ENCODE measurements around the gene LRP1.

LRP1 gene

DNA sequence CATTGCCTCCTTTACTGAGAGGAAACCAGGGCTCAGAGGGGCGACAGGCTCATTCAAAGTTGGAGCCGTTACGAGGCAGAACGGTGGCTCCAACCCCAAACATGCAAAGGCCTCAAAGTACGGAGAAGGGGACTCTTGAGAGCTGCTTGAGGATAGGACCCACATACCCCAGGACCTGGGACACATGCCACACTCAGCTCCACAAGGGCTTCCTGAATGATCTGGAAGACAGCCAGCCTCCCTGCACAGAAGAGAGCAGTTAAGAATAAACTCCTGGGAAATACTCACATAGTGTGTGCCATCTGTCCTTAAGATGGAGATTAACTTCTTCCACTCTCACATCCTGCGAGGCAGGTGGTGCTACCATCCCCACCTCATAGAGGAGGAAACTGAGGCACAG, 61.8 kb downstream of the LRP1 start:
- Histone ChIP-seq H3K4me1 (ENCODE audit: insufficient read depth, low read length, poor library complexity, severe bottlenecking) (peaks cover 2% of the 10 kb centered on the region), H2AFZ (ENCODE audit: low read length) (no peak overlapping the region), H3K79me2 (ENCODE audit: insufficient read depth, low read length) (no peaks in the 10 kb centered on the region), H3K9me3 (ENCODE audit: insufficient read depth, low read depth, low read length) (no peaks in the 10 kb centered on the region), H3K4me2 (ENCODE audit: low read depth, low read length, poor library complexity, severe bottlenecking) (no peak overlapping the region), H3F3A (ENCODE audit: low read depth) (no peaks in the 10 kb centered on the region), H3K27me3 (ENCODE audit: insufficient read depth, low read length, poor library complexity, severe bottlenecking) (no peaks in the 10 kb centered on the region), H3K36me3 (ENCODE audit: insufficient read depth, low read length) (no peaks in the 10 kb centered on the region; the same call in 1 of the 2 replicates), H3K4me3 (ENCODE audit: low read length, poor library complexity, severe bottlenecking) (no peak overlapping the region), H3K9me2 (replicated peaks; ENCODE audit: low read depth, low read length) (no peaks in the 10 kb centered on the region), H4K20me1 (ENCODE audit: insufficient read depth, low read length, poor library complexity, severe bottlenecking) (no peaks in the 10 kb centered on the region), H3K9ac (ENCODE audit: low read depth, low read length, poor library complexity, severe bottlenecking) (no peak overlapping the region)
- TF ChIP-seq CTCF (conservative IDR thresholded peaks at IDR 0.05; ENCODE audit: low read length) (no peak), EZH2phosphoT487 (IDR thresholded peaks at IDR 0.05; ENCODE audit: borderline replicate concordance) (no peak)

- H3K27me3 ChIP-seq (ENCODE audit: insufficient read depth, low read length, poor library complexity, severe bottlenecking): no peaks in the 10 kb centered on the region
- TF ChIP-seq CTCF (conservative IDR thresholded peaks at IDR 0.05; ENCODE audit: low read length) (no peak), EZH2phosphoT487 (IDR thresholded peaks at IDR 0.05; ENCODE audit: borderline replicate concordance) (no peak)
These were observed 62.5 kb downstream of the LRP1 start for GRCh38 chr12:57190821-57191220.

GRCh38 chr12:57191410-57191809, 63.1 kb downstream of the LRP1 start:
- no peaks in the 10 kb centered on the region for H3K27me3 ChIP-seq (ENCODE audit: insufficient read depth, low read length, poor library complexity, severe bottlenecking)
- H4K20me1 ChIP-seq (ENCODE audit: insufficient read depth, low read length, poor library complexity, severe bottlenecking): no peaks in the 10 kb centered on the region
- no peak overlapping the region for H3K9ac ChIP-seq (ENCODE audit: low read depth, low read length, poor library complexity, severe bottlenecking)
- no peak overlapping the region for H2AFZ ChIP-seq (ENCODE audit: low read length)
- no peak for TF ChIP-seq CTCF (conservative IDR thresholded peaks at IDR 0.05; ENCODE audit: low read length)
- no peak for TF ChIP-seq EZH2phosphoT487 (IDR thresholded peaks at IDR 0.05; ENCODE audit: borderline replicate concordance)
- H3K79me2 ChIP-seq (ENCODE audit: insufficient read depth, low read length): no peaks in the 10 kb centered on the region
- no peaks in the 10 kb centered on the region for H3K9me2 ChIP-seq (replicated peaks; ENCODE audit: low read depth, low read length)
- no peaks in the 10 kb centered on the region for H3F3A ChIP-seq (ENCODE audit: low read depth)
- H3K9me3 ChIP-seq (ENCODE audit: insufficient read depth, low read depth, low read length): no peaks in the 10 kb centered on the region
- no peak overlapping the region for H3K4me2 ChIP-seq (ENCODE audit: low read depth, low read length, poor library complexity, severe bottlenecking)
- H3K4me1 ChIP-seq (ENCODE audit: insufficient read depth, low read length, poor library complexity, severe bottlenecking): peaks cover 14% of the 10 kb centered on the region
- H3K4me3 ChIP-seq (ENCODE audit: low read length, poor library complexity, severe bottlenecking): no peak overlapping the region
- no peaks in the 10 kb centered on the region; the same call in 1 of the 2 replicates for H3K36me3 ChIP-seq (ENCODE audit: insufficient read depth, low read length)

More at GRCh38 chr12:57190821-57191220, 62.5 kb downstream of the LRP1 start:
- no peaks in the 10 kb centered on the region; the same call in 1 of the 2 replicates for H3K36me3 ChIP-seq (ENCODE audit: insufficient read depth, low read length)
- H3K9me3 ChIP-seq (ENCODE audit: insufficient read depth, low read depth, low read length): no peaks in the 10 kb centered on the region
- H3F3A ChIP-seq (ENCODE audit: low read depth): no peaks in the 10 kb centered on the region
- H3K9ac ChIP-seq (ENCODE audit: low read depth, low read length, poor library complexity, severe bottlenecking): no peak overlapping the region
- H3K79me2 ChIP-seq (ENCODE audit: insufficient read depth, low read length): no peaks in the 10 kb centered on the region
- H3K4me2 ChIP-seq (ENCODE audit: low read depth, low read length, poor library complexity, severe bottlenecking): no peak overlapping the region
- no peaks in the 10 kb centered on the region for H4K20me1 ChIP-seq (ENCODE audit: insufficient read depth, low read length, poor library complexity, severe bottlenecking)
- H3K4me3 ChIP-seq (ENCODE audit: low read length, poor library complexity, severe bottlenecking): no peak overlapping the region
- H2AFZ ChIP-seq (ENCODE audit: low read length): no peak overlapping the region
- H3K4me1 ChIP-seq (ENCODE audit: insufficient read depth, low read length, poor library complexity, severe bottlenecking): peaks cover 9% of the 10 kb centered on the region
- H3K9me2 ChIP-seq (replicated peaks; ENCODE audit: low read depth, low read length): no peaks in the 10 kb centered on the region

Measured in Loucy (cell line).